Mucosa of descending colon (tissue), 3 donors: ENCODE data around the gene MRTFB. TPM values are rescaled to one million over a fixed set of nuclear protein-coding genes. Genes with fewer than 3 reads are reported as not detected.
"Not testable (repeated sequence)": the region's sequence is repeated elsewhere in the genome, so short reads cannot be mapped to it uniquely, and the experiment has no call there.

Experiments
- ATAC-seq: fragments of 200-7000 bp; cut with Tn5 transposase; one replicate; pipeline ENCODE4 v1.9.1; 2020; ENCODE audit warnings: mild to moderate bottlenecking, moderate library complexity
- DNase-seq, 3 donors: peaks; one replicate each; pipeline ENCODE4 v3.0.0-alpha.2; 2020
- H3K36me3 ChIP-seq: fragments of 200-600 bp; one replicate; pipeline ENCODE4 v1.8.0; 2021; ENCODE audit warnings: low read depth, mild to moderate bottlenecking
- H3K4me1 ChIP-seq: fragments of 200-600 bp; one replicate; pipeline ENCODE4 v1.8.0; 2021; ENCODE audit warnings: low read depth, mild to moderate bottlenecking
- H3K4me3 ChIP-seq: fragments of 200-600 bp; one replicate; pipeline ENCODE4 v1.8.0; 2021; ENCODE audit warnings: mild to moderate bottlenecking
- H3K9me3 ChIP-seq: fragments of 200-600 bp; one replicate; pipeline ENCODE4 v1.8.0; 2021; ENCODE audit warnings: mild to moderate bottlenecking
- intact Hi-C, 2 donors: fragments of 100-400 bp; cut with DNase I in 1 of 2; cut with micrococcal nuclease in 1 of 2; formaldehyde crosslinking; loops; one replicate each; pipeline versions ENCODE4 v1.11.0 to v1.11.1; 2022; cut with DNase I, micrococcal nuclease
- total RNA-seq, 3 donors: library from RNA; stranded (reverse); fragmentation: NEBNext Ultra II Directional in 2 of 3; extraction: Animal tissue kit (Norgen Biotek cat#: 25700) in 2 of 3; gene quantifications; one replicate each; pipeline versions ENCODE4 v1.2.1 to v1.2.4, GENCODE V29; 2021 to 2023
- TF ChIP-seq, protein P1 (sequence below): fragments of 200-600 bp; IDR thresholded peaks from one replicate; pipeline ENCODE4 v1.8.0; 2022; ENCODE audit warnings: antibody characterized with exemption, mild to moderate bottlenecking
- donor health status: DM: no; HTN: no; CAD: no; lungs with moderate emphysema.
- donor health status: DM: no; HTN: no; CAD: no.
- donor health status: DM: no; HTN: yes; CAD: no.

The MRTFB gene
- total RNA-seq, 3 donors from 2014 or later: 40.0 to 49.9 (median 40.0) TPM

DNA sequence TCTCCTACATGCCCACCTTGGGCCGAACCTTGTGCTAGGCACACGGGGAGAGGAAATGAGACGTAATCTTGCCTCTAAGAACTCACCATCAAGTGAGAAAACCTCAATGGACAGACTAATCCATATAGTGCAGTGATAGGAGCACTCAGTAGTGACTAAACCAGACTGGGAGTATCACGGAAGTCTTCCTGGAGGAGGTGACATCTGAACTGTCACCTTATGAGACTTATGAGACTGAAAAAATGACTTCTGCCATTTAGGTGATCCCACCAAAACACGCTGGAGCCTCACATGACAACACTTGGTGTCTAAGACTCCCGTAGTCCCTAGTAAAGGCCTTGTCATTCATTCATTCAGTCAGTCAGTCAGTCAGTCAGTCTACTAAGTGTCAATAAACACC lies 27.3 kb upstream of the MRTFB start:
- Histone ChIP-seq H3K36me3 (no peaks in the 10 kb centered on the region), H3K4me1 (no peaks in the 10 kb centered on the region), H3K4me3 (no peak overlapping the region), H3K9me3 (no peaks in the 10 kb centered on the region)
- DNase-seq (no peak), ATAC-seq (no peak)
- intact Hi-C loops: no loop called here
- TF ChIP-seq, protein P1, sequence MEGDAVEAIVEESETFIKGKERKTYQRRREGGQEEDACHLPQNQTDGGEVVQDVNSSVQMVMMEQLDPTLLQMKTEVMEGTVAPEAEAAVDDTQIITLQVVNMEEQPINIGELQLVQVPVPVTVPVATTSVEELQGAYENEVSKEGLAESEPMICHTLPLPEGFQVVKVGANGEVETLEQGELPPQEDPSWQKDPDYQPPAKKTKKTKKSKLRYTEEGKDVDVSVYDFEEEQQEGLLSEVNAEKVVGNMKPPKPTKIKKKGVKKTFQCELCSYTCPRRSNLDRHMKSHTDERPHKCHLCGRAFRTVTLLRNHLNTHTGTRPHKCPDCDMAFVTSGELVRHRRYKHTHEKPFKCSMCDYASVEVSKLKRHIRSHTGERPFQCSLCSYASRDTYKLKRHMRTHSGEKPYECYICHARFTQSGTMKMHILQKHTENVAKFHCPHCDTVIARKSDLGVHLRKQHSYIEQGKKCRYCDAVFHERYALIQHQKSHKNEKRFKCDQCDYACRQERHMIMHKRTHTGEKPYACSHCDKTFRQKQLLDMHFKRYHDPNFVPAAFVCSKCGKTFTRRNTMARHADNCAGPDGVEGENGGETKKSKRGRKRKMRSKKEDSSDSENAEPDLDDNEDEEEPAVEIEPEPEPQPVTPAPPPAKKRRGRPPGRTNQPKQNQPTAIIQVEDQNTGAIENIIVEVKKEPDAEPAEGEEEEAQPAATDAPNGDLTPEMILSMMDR: no peak

DNA sequence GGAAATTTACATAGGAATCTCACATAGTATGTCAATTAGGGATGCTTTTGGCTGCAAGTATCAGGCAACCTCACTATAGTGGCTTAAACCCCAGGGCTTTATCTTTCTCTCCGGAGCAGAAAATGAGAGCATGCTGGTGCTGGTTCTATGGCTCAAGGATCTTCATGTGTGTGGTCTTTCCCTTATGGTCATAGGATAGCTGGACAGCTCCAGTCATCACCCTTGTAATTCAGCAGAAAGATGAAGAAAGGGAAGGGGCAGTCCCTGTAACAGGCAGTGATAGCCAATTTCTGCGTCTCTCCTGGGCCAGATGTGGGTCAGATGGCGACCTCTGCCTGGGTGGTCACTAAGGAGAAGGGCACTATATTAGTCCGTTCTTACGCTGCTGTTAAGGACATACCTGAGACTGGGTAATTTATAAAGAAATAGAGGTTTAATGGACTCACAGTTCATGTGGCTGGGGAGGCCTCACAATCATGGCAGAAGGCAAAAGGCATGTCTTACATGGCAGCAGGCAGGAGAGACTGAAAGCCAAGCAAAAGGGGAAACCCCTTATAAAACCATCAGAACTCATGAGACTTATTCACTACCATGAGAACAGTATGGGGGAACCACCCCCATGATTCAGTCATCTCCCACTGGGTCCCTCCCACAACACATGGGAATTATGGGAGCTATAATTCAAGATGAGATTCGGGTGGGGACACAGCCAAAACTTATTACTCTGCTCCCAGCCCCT lies 23.8 kb upstream of the MRTFB start:
- not testable (repeated sequence) for DNase-seq

DNA sequence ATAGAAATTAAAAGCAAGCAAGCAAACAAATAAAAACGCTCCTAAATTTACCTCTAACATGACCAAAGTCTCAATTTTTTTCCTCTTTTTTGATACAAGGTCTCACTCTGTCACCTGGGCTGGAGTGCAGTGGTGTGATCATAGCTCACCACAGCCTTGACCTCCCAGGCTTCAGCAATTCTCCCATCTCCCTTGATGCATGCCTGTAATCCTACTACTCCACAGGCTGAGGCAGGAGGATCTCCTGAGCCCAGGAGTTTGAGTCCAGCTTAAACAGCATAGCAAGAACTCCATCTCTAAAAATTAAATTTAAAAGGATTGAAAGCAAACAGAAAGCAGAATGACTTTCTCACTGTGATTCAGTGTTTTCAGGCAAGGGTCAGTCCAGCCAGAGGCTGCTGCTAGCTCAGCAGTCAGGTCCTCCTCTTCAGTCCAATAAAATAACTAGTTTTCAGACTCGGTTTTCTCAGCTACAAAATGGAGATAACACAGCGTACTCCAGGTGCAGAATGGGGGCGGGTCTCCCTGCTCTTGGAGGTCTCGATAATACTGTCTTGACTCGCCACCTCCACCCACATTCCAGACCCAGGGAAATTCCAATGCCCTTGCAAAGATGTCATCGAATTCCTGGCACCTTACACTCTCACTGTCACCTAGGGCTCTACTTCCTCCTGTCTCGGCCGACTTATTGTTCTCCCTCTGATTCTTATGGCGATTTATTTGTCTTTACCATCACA lies 20.7 kb upstream of the MRTFB start:
- no peak overlapping the region for H3K4me3 ChIP-seq
- DNase-seq: no peak
- no peaks in the 10 kb centered on the region for H3K4me1 ChIP-seq
- peak; percentile 42 for ATAC-seq
- TF ChIP-seq, protein P1: no peak
- no peaks in the 10 kb centered on the region for H3K9me3 ChIP-seq
- no peaks in the 10 kb centered on the region for H3K36me3 ChIP-seq
- intact Hi-C loops: no loop called here

More for the DNA sequence above, 23.8 kb upstream of the MRTFB start:
- H3K9me3 ChIP-seq, intact Hi-C loops, H3K36me3 ChIP-seq, H3K4me1 ChIP-seq, H3K4me3 ChIP-seq, ATAC-seq: not testable (repeated sequence)

DNA sequence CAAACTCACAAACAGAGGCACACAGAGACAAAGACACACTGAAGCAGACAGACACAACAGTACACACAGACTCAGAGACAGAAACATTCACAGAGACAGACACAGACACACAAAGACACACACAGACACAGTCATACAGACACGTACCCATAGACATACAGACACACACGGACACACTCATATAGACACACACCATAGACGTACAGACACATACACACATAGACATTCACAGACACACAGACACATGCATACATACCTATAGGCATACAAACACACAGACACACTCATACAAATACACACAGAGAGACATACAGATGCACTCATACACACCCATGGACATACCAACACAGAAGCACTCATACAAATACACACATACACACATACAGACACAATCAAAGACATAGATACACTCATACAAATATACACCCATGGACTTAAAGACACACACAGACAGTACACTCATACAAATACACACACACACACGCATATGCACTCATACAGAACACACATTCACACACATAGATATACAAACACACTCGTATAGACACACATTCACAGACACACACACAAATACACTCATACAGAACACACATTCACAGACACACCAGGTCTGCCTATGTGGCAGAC lies 19.9 kb upstream of the MRTFB start:
- no peaks in the 10 kb centered on the region for H3K36me3 ChIP-seq
- no peak overlapping the region for H3K4me3 ChIP-seq
- H3K9me3 ChIP-seq: no peaks in the 10 kb centered on the region
- H3K4me1 ChIP-seq: no peaks in the 10 kb centered on the region
- DNase-seq (no peak), ATAC-seq (no peak)
- TF ChIP-seq, protein P1: no peak
- intact Hi-C loops: no loop called here

DNA sequence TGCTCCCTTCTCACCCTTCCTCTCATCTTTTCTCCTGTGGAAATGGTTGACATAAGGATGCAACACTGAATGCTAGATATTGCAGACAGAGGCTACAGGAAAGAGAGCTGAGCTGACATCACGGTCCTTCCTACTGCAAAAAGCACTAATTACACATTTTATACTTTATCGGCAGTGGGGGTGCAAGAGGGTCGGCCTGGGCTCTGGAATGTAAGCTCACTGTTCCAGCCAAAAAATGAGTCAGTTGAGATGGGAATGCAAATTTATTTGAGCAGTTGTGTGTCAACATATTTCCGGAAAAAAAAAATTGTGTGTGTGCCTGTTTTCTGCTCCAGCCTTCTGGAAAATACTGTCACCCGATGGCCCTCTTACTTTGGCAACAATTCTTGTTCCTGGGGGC lies 14.1 kb upstream of the MRTFB start:
- Histone ChIP-seq H3K9me3 (no peaks in the 10 kb centered on the region), H3K36me3 (no peaks in the 10 kb centered on the region), H3K4me3 (no peak overlapping the region), H3K4me1 (no peaks in the 10 kb centered on the region)
- intact Hi-C loops: no loop called here
- TF ChIP-seq, protein P1: no peak
- ATAC-seq (no peak), DNase-seq (no peak)

DNA sequence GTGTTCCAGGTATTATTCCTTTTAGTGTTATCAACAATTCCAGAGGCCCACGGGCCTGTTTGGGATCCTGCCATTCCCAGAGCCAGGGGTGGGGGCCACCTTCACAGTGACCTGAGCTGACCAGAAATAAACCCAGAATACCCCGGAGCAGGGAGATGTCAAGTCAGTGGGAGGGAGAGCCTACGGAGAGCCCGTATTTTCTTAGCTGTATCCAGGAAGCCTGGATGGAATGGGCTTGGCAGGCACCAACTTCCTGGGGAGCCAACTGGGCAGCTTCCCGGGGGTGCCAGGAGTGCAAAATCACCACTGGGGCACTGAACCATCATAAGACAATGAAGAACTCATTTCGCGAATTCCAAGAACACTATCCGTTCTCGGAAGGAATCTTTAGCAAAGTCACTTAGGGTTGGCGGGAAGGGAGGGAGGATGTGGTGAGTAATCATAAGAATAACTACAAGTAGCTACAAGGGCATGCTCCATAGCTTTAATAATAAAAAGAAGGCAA lies 13.2 kb upstream of the MRTFB start:
- no peaks in the 10 kb centered on the region for H3K4me1 ChIP-seq
- DNase-seq (no peak), ATAC-seq (no peak)
- TF ChIP-seq, protein P1: no peak
- H3K36me3 ChIP-seq: no peaks in the 10 kb centered on the region
- H3K4me3 ChIP-seq: no peak overlapping the region
- intact Hi-C loops: no loop called here
- no peaks in the 10 kb centered on the region for H3K9me3 ChIP-seq
